PC-9 (cell line): ENCODE data around the gene IL1RAP. TPM values are rescaled to one million over a fixed set of nuclear protein-coding genes. Genes with fewer than 3 reads are reported as not detected.

Source experiments
- BruUV-seq: library from RNA; stranded (reverse); fragments of 400-500 nt; replicated peaks from 2 replicates; lab custom pipeline; 2021; lab: Mats Ljungman, UMichigan
- CTCF ChIA-PET: fragments of 300-600 bp; sonication (Branson Sonifier 250); formaldehyde crosslinking; loops from one replicate; lab custom pipeline; 2022; ENCODE audit warnings: antibody characterized with exemption; lab: Charles Lee
- POLR2A ChIA-PET: fragments of 300-600 bp; sonication (Branson Sonifier 250); formaldehyde crosslinking; loops from one replicate; lab custom pipeline; 2022; ENCODE audit warnings: antibody characterized with exemption; ENCODE audit not compliant: unreplicated experiment; lab: Charles Lee
- DNase-seq, 2 experiments: peaks; one replicate each; pipeline versions ENCODE4 v3.0.0 to v3.0.0-alpha.2; 2015 to 2022; ENCODE audit warnings: mixed read lengths in 1 of 2
- H2AFZ ChIP-seq: fragments of 200-600 bp; sonication (generic); 2 replicates; pipeline ENCODE4 v1.8.1; 2017; ENCODE audit warnings: antibody characterized with exemption
- H3F3A ChIP-seq: fragments of 200-600 bp; sonication (generic); 2 replicates; pipeline ENCODE4 v1.8.1; 2017; ENCODE audit warnings: antibody characterized with exemption, mild to moderate bottlenecking, low read depth; ENCODE audit not compliant: insufficient read depth
- H3K27ac ChIP-seq: fragments of 200-600 bp; sonication (generic); 2 replicates; pipeline ENCODE4 v1.6.1; 2016; ENCODE audit warnings: mixed run types
- H3K27me3 ChIP-seq: fragments of 200-600 bp; sonication (generic); 2 replicates; pipeline ENCODE4 v1.6.1; 2016; ENCODE audit warnings: low read depth, mixed run types; ENCODE audit not compliant: insufficient read depth
- H3K36me3 ChIP-seq: fragments of 200-600 bp; sonication (generic); 2 replicates; pipeline ENCODE4 v1.6.1; 2016; ENCODE audit warnings: low read depth, mixed run types
- H3K4me1 ChIP-seq: fragments of 200-600 bp; sonication (generic); replicated peaks from 2 replicates; pipeline ENCODE4 v1.6.1; 2016; ENCODE audit warnings: mixed run types; ENCODE audit not compliant: insufficient read depth
- H3K4me2 ChIP-seq: fragments of 200-600 bp; sonication (generic); 2 replicates; pipeline ENCODE4 v1.6.1; 2017; ENCODE audit warnings: mixed run types
- H3K4me3 ChIP-seq: fragments of 200-600 bp; sonication (generic); 2 replicates; pipeline ENCODE4 v1.6.1; 2016; ENCODE audit warnings: mixed run types
- H3K79me2 ChIP-seq: fragments of 200-600 bp; sonication (generic); 2 replicates; pipeline ENCODE4 v1.6.1; 2017; ENCODE audit warnings: low read depth, mixed run types
- H3K9me2 ChIP-seq: fragments of 200-600 bp; sonication (generic); 2 replicates; pipeline ENCODE4 v1.8.1; 2017; ENCODE audit warnings: mild to moderate bottlenecking; ENCODE audit not compliant: insufficient read depth
- H3K9me3 ChIP-seq: fragments of 200-600 bp; sonication (generic); 2 replicates; pipeline ENCODE4 v1.8.1; 2016; ENCODE audit warnings: low read depth; ENCODE audit not compliant: insufficient read depth
- H4K20me1 ChIP-seq: fragments of 200-600 bp; sonication (generic); 2 replicates; pipeline ENCODE4 v1.8.1; 2017; ENCODE audit not compliant: insufficient read depth
- CTCF ChIP-seq: fragments of 200-600 bp; sonication (generic); conservative IDR thresholded peaks from 2 replicates; pipeline ENCODE4 v1.6.1; 2017; ENCODE audit warnings: mixed run types, antibody characterized with exemption, mild to moderate bottlenecking, moderate library complexity
- EZH2 ChIP-seq: fragments of 200-600 bp; sonication (generic); IDR thresholded peaks from 2 replicates; pipeline ENCODE4 v1.8.0; 2017; ENCODE audit warnings: antibody characterized with exemption, low read depth
- intact Hi-C: fragments of 100-400 bp; cut with micrococcal nuclease; formaldehyde crosslinking; loops from one replicate; pipeline ENCODE4 v1.10.0; 2022; ENCODE audit not compliant: unreplicated experiment
- total RNA-seq: library from RNA; stranded (reverse); gene quantifications from 2 replicates; pipeline ENCODE4 v1.2.3, GENCODE V29; 2021

The IL1RAP gene
- total RNA-seq, 1 experiment from 2014 or later = 13.3 TPM

GRCh38 chr3:190531406-190531805, 17.5 kb downstream of the IL1RAP start:
- Histone ChIP-seq H3K27ac (no peak overlapping the region), H3F3A (no peaks in the 10 kb centered on the region), H3K27me3 (no peaks in the 10 kb centered on the region), H3K4me1 (no peaks in the 10 kb centered on the region), H3K9me2 (no peaks in the 10 kb centered on the region), H2AFZ (no peak overlapping the region), H3K36me3 (no peaks in the 10 kb centered on the region), H4K20me1 (no peaks in the 10 kb centered on the region), H3K79me2 (no peaks in the 10 kb centered on the region), H3K4me2 (no peak overlapping the region), H3K4me3 (no peak overlapping the region), H3K9me3 (no peaks in the 10 kb centered on the region)
- no peak for DNase-seq
- BruUV-seq = no TSS peak
- CTCF ChIA-PET = no interaction called here
- intact Hi-C loops = no loop called here
- POLR2A ChIA-PET = no interaction called here
- TF ChIP-seq EZH2 = no peak
- no peak for TF ChIP-seq CTCF

- CTCF ChIA-PET = no interaction called here
- POLR2A ChIA-PET = no interaction called here
- H3K27ac ChIP-seq = no peak overlapping the region
- no peaks in the 10 kb centered on the region for H3K9me2 ChIP-seq
- no peaks in the 10 kb centered on the region for H3K9me3 ChIP-seq
- H3K36me3 ChIP-seq = no peaks in the 10 kb centered on the region
- no peaks in the 10 kb centered on the region for H3K4me1 ChIP-seq
- H3K4me3 ChIP-seq = no peak overlapping the region
- H2AFZ ChIP-seq = no peak overlapping the region
- H3K79me2 ChIP-seq = no peaks in the 10 kb centered on the region
- H3K27me3 ChIP-seq = no peaks in the 10 kb centered on the region
- H4K20me1 ChIP-seq = no peaks in the 10 kb centered on the region
- H3F3A ChIP-seq = no peaks in the 10 kb centered on the region
- H3K4me2 ChIP-seq = no peak overlapping the region
- TF ChIP-seq CTCF = no peak
- TF ChIP-seq EZH2 = no peak
- DNase-seq = no peak
- intact Hi-C loops = loop anchor here (1.0 kb wide), 3 partner anchors 18 to 54 kb away; partner anchors contain the start of gene IL1RAP
- no TSS peak for BruUV-seq
Measured at GRCh38 chr3:190532731-190533203, 18.9 kb downstream of the IL1RAP start.

DNA sequence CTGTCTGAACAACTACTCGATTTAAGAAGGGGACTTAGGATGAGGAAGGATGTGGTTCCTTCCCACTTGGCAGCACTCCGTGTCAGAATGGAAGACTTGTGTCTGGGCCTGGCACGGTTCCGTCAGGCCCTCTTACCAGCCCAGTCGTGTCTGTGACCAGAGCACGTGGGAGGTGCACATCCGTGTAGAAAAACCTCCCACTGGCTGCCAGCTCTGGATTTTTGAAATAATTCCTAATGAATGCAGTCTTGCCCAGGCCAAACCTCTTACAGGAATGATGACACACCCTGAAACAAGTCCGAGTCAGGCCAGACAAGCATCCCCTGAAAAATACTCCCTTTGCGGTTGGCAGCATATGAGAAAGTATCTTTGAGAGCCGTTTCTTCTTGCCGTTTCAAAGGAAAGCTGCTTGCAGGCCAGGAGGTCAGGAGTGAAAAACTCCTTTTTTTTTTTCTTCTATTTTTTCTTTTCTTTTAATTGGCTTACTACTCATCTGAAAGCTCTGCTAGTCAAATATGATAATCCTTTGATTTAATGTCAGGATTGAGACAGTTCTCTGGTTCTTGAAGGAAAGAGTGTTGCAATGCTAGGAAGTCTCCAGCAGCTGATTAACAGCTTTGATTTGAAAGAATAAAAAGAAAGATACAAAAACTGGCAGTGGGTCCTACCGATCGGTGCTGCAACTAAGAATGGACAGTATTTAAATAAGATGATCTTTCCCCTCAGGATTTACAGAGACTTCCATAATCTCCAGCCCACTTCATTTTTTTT, 19.8 kb downstream of the IL1RAP start:
- DNase-seq = peak in 1 of 2 experiments; percentile 79
- no peaks in the 10 kb centered on the region for H3K79me2 ChIP-seq
- no peaks in the 10 kb centered on the region for H3K27me3 ChIP-seq
- BruUV-seq = TSS peak; percentile 84
- no peaks in the 10 kb centered on the region for H4K20me1 ChIP-seq
- no peak overlapping the region for H3K27ac ChIP-seq
- CTCF ChIA-PET = interaction anchor here (0.6 to 1.2 kb wide), 4 partner anchors 16 to 1209 kb away, joined by 3 to 15 read pairs (median 4); no protein-coding TSS in a partner anchor
- no peaks in the 10 kb centered on the region for H3K9me3 ChIP-seq
- no peak overlapping the region for H2AFZ ChIP-seq
- POLR2A ChIA-PET = interaction anchor here (0.6 to 0.7 kb wide), 4 partner anchors 19 to 58 kb away, joined by 3 to 5 read pairs (median 4); no protein-coding TSS in a partner anchor
- no peak overlapping the region for H3K4me3 ChIP-seq
- no peaks in the 10 kb centered on the region for H3F3A ChIP-seq
- TF ChIP-seq CTCF (no peak), EZH2 (no peak)
- no peaks in the 10 kb centered on the region for H3K4me1 ChIP-seq
- no peaks in the 10 kb centered on the region for H3K9me2 ChIP-seq
- H3K36me3 ChIP-seq = no peaks in the 10 kb centered on the region
- intact Hi-C loops = loop anchor here (1.0 kb wide), 3 partner anchors 19 to 53 kb away; partner anchors contain the start of gene IL1RAP
- H3K4me2 ChIP-seq = no peak overlapping the region
